Measurements from ENCODE around the gene SMIM17. TPM values are rescaled to one million over a fixed set of nuclear protein-coding genes. Genes with fewer than 3 reads are reported as not detected.
A peak's percentile ranks its signal among the peaks of the same experiment; 100 is the strongest.

Gene SMIM17
- 0.10 TPM for total RNA-seq (2013)
- not detected for polyA plus RNA-seq
- not detected in 2 replicates for polyA minus RNA-seq
- total RNA-seq = 0 to 0.75 (median 0.07) reads per million in 11 experiments

DNA sequence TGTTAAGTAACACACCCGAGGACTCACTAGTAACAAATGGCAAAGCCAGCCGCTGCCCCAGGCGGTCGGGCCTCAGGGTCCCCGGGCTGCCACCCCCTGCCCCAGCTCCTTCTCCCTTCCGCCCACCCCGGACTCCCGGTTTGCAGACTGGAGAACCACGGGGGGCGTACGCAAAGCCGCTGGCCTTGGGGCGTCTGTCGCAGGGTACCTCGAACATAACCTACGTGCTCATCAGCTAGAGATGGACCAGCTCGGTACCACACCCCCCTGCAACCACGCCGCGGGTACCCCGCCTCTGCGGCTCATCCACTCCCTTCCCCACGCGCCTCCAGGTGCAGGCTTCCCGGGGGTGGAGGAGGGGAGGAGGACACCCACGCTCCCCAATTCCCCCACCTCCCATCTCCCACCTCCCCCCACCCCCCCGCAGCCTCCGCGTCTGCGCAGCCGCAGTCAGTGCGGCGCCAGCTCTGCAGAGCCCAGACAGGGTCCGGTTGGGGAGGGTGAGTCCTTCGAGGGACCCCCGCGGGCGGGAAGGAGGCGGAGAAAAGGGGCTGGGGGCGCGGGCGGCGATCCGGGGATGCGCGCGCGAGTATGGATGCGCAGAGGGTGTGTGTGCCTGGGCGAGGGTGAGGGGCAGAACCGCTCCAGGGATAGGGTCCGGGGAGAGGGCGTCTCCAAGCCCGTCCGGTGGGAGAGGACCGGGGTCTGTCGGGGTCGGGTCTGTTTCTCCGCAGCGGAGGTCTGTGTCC, at the start of gene SMIM17:
Gene SMIM17 (plus strand): TSS at position 449 of the 749 bp plus-strand sequence. CDS start 2,509 bp downstream, outside the sequence.
- Histone ChIP-seq H3K79me2 (ENCODE audit: insufficient read depth, low read length) (no peaks in the 10 kb centered on the region), H3K27me3 (ENCODE audit: control insufficient read depth in 2 of 2, insufficient read depth in 2 of 2, low read length in 2 of 2) (peaks cover 0 to 10% of the 10 kb centered on the region in 2 donors), H4K20me1 (ENCODE audit: insufficient read depth, low read length) (no peaks in the 10 kb centered on the region), H3K4me2 (replicated peaks; ENCODE audit: extremely low read depth, low read length, poor library complexity, severe bottlenecking) (no peak within 1 kb of the TSS), H3K27ac (ENCODE audit: low read depth in 1 of 2, low read length in 2 of 2) (no peak within 1 kb of the TSS), H2AFZ (ENCODE audit: insufficient read depth, low read depth, low read length, poor library complexity, severe bottlenecking) (no peak within 1 kb of the TSS), H3K4me3 (replicated peaks in 1 of 3; ENCODE audit: low read depth in 2 of 3, low read length in 3 of 3) (no peak within 1 kb of the TSS), H3K36me3 (replicated peaks in 1 of 2; ENCODE audit: control insufficient read depth in 1 of 2, insufficient read depth in 2 of 2, low read length in 2 of 2) (no peaks in the 10 kb centered on the region), H3K9me3 (replicated peaks in 1 of 2; ENCODE audit: control insufficient read depth in 1 of 2, insufficient read depth in 1 of 2, low read length in 2 of 2) (peaks cover 81 to 86% of the 10 kb centered on the region in 2 donors), H3K9ac (ENCODE audit: insufficient read depth, low read length, poor library complexity, severe bottlenecking) (no peak within 1 kb of the TSS), H3K4me1 (ENCODE audit: control insufficient read depth in 1 of 2, insufficient read depth in 2 of 2, low read length in 2 of 2) (no peaks in the 10 kb centered on the region)
- Mint-ChIP-seq H3K9me3 (peaks cover 45 to 76% (median 65%) of the 10 kb centered on the region in 7 donors), H3K27ac (no peak within 1 kb of the TSS), H3K4me3 (no peak within 1 kb of the TSS), H3K27me3 (ENCODE audit: low read depth in 3 of 3) (peaks cover 5 to 12% (median 12%) of the 10 kb centered on the region in 3 donors), H3K4me1 (no peaks in the 10 kb centered on the region), H3K36me3 (no peaks in the 10 kb centered on the region)
- no peak for DNase-seq
- TF ChIP-seq CTCF (IDR thresholded peaks at IDR 0.05) = no peak
- intact Hi-C loops (cut with micrococcal nuclease) = no loop called here
- WGBS (ENCODE audit: insufficient coverage) = 11% methylated on average over 44 of the region's 60 CpGs

GRCh38 chr19:56594446-56594782, 48.5 kb upstream of the SMIM17 start:
- peaks cover 10% of the 10 kb centered on the region for H3K79me2 ChIP-seq (ENCODE audit: insufficient read depth, low read length)
- TF ChIP-seq CTCF (IDR thresholded peaks at IDR 0.05) = no peak
- H3K9ac ChIP-seq (ENCODE audit: insufficient read depth, low read length, poor library complexity, severe bottlenecking) = peak overlapping the region; percentile 80
- H3K27ac ChIP-seq (ENCODE audit: low read depth in 1 of 2, low read length in 2 of 2) = no peak overlapping the region
- peak overlapping the region; percentile 97 for H3K4me2 ChIP-seq (replicated peaks; ENCODE audit: extremely low read depth, low read length, poor library complexity, severe bottlenecking)
- no peaks in the 10 kb centered on the region for H3K27me3 Mint-ChIP-seq (ENCODE audit: low read depth in 3 of 3)
- H3K27me3 ChIP-seq (ENCODE audit: control insufficient read depth in 2 of 2, insufficient read depth in 2 of 2, low read length in 2 of 2) = no peaks in the 10 kb centered on the region
- peaks cover 46 to 73% (median 51%) of the 10 kb centered on the region in 7 donors for H3K9me3 Mint-ChIP-seq
- H3K9me3 ChIP-seq (replicated peaks in 1 of 2; ENCODE audit: control insufficient read depth in 1 of 2, insufficient read depth in 1 of 2, low read length in 2 of 2) = peaks cover 49 to 54% of the 10 kb centered on the region in 2 donors
- peak overlapping the region in 1 of 3 experiments; percentile 92 for H3K4me3 ChIP-seq (replicated peaks in 1 of 3; ENCODE audit: low read depth in 2 of 3, low read length in 3 of 3)
- peak overlapping the region in 1 of 7 donors; percentile 5 for H3K27ac Mint-ChIP-seq
- H3K36me3 ChIP-seq (replicated peaks in 1 of 2; ENCODE audit: control insufficient read depth in 1 of 2, insufficient read depth in 2 of 2, low read length in 2 of 2) = no peaks in the 10 kb centered on the region
- no peak for DNase-seq
- H3K4me1 Mint-ChIP-seq = peaks cover 14% of the 10 kb centered on the region
- intact Hi-C loops (cut with micrococcal nuclease) = no loop called here
- peak overlapping the region; percentile 96 for H2AFZ ChIP-seq (ENCODE audit: insufficient read depth, low read depth, low read length, poor library complexity, severe bottlenecking)
- H3K36me3 Mint-ChIP-seq = peaks cover 10 to 23% of the 10 kb centered on the region in 2 donors
- WGBS (ENCODE audit: insufficient coverage) = 80% methylated on average over 4 of the region's 4 CpGs
- peak overlapping the region; percentile 93 to 94 for H3K4me3 Mint-ChIP-seq
- H3K4me1 ChIP-seq (ENCODE audit: control insufficient read depth in 1 of 2, insufficient read depth in 2 of 2, low read length in 2 of 2) = peaks cover 13 to 17% of the 10 kb centered on the region in 2 donors
- H4K20me1 ChIP-seq (ENCODE audit: insufficient read depth, low read length) = no peaks in the 10 kb centered on the region

All from CD14-positive monocyte (primary cell).